Measurements from ENCODE around the gene FIG4.

- TF ChIP-seq CTCF (IDR thresholded peaks at IDR 0.05; ENCODE audit: low read depth, low read length, poor library complexity, severe bottlenecking) (no peak), EZH2phosphoT487 (IDR thresholded peaks at IDR 0.05; ENCODE audit: borderline replicate concordance, low read length) (no peak)
Measured at GRCh38 chr6:109781001-109781400, 89.9 kb downstream of the FIG4 start.
